DOHH2 (cell line): Measurements from ENCODE around the gene TPX2.

Experiments used
- H3F3A ChIP-seq: fragments of 200-600 bp; sonication (generic), shearing (Covaris generic); 2 replicates; pipeline ENCODE4 v1.6.0; 2016; ENCODE audit warnings: antibody characterized with exemption, mild to moderate bottlenecking; ENCODE audit not compliant: control insufficient read depth, insufficient read depth
- H3K27ac ChIP-seq: fragments of 200-600 bp; sonication (generic); 2 replicates; pipeline ENCODE4 v1.5.1; 2014; ENCODE audit warnings: low read depth, mild to moderate bottlenecking, low read length, moderate library complexity
- H3K27me3 ChIP-seq: fragments of 200-600 bp; sonication (generic); 2 replicates; pipeline ENCODE4 v1.6.1; 2014; ENCODE audit warnings: mild to moderate bottlenecking, low read length, mixed read lengths; ENCODE audit not compliant: control insufficient read depth
- H3K36me3 ChIP-seq: fragments of 200-600 bp; sonication (generic); 2 replicates; pipeline ENCODE4 v1.6.1; 2014; ENCODE audit warnings: mild to moderate bottlenecking, low read length, moderate library complexity, mixed read lengths; ENCODE audit not compliant: control insufficient read depth
- H3K4me1 ChIP-seq: fragments of 200-600 bp; sonication (generic); 2 replicates; pipeline ENCODE4 v1.6.1; 2014; ENCODE audit warnings: mild to moderate bottlenecking, low read length, mixed read lengths; ENCODE audit not compliant: control insufficient read depth
- H3K4me2 ChIP-seq: fragments of 200-600 bp; sonication (generic); 2 replicates; pipeline ENCODE4 v1.6.0; 2014; ENCODE audit warnings: mild to moderate bottlenecking, low read length, moderate library complexity
- H3K4me3 ChIP-seq: fragments of 200-600 bp; sonication (generic); 2 replicates; pipeline ENCODE4 v1.5.1; 2014; ENCODE audit warnings: mild to moderate bottlenecking, low read length, mixed read lengths
- H3K79me2 ChIP-seq: fragments of 200-600 bp; sonication (generic); 2 replicates; pipeline ENCODE4 v1.6.1; 2014; ENCODE audit warnings: mild to moderate bottlenecking, low read length, mixed read lengths; ENCODE audit not compliant: control insufficient read depth
- H3K9me2 ChIP-seq: fragments of 200-600 bp; sonication (generic); replicated peaks from 2 replicates; pipeline ENCODE4 v1.6.1; 2014; ENCODE audit warnings: mild to moderate bottlenecking, low read length, mixed read lengths; ENCODE audit not compliant: control insufficient read depth
- H3K9me3 ChIP-seq: fragments of 200-600 bp; sonication (generic); 2 replicates; pipeline ENCODE4 v1.6.1; 2014; ENCODE audit warnings: antibody characterized with exemption, low read length, mixed read lengths; ENCODE audit not compliant: control insufficient read depth, insufficient read depth
- H4K20me1 ChIP-seq: fragments of 200-600 bp; sonication (generic); 2 replicates; pipeline ENCODE4 v1.6.0; 2014; ENCODE audit warnings: low read depth, mild to moderate bottlenecking, antibody characterized with exemption, low read length, moderate library complexity; ENCODE audit not compliant: control insufficient read depth, insufficient read depth
- EZH2phosphoT487 ChIP-seq: fragments of 200-600 bp; sonication (generic); IDR thresholded peaks from 2 replicates; pipeline ENCODE4 v1.6.1; 2017; ENCODE audit warnings: borderline replicate concordance, mild to moderate bottlenecking, antibody characterized with exemption, low read length, moderate library complexity, mixed read lengths
- TF ChIP-seq, protein P1 (sequence below): fragments of 200-600 bp; sonication (generic); IDR thresholded peaks from one replicate; pipeline ENCODE4 v1.5.1; 2014; ENCODE audit warnings: antibody characterized with exemption, mild to moderate bottlenecking, low read depth, low read length; ENCODE audit not compliant: poor library complexity, severe bottlenecking

Gene TPX2

GRCh38 chr20:31790401-31790800 is 51.3 kb downstream of the TPX2 start:
- H4K20me1 ChIP-seq = no peaks in the 10 kb centered on the region; the same call in 1 of the 2 replicates
- H3K27me3 ChIP-seq = no peaks in the 10 kb centered on the region
- no peak overlapping the region for H3K4me2 ChIP-seq
- H3K27ac ChIP-seq = no peak overlapping the region
- H3K9me2 ChIP-seq = no peaks in the 10 kb centered on the region
- no peak overlapping the region for H3K4me3 ChIP-seq
- H3K4me1 ChIP-seq = no peaks in the 10 kb centered on the region
- no peaks in the 10 kb centered on the region for H3K9me3 ChIP-seq
- H3K79me2 ChIP-seq = no peaks in the 10 kb centered on the region
- TF ChIP-seq, protein P1, sequence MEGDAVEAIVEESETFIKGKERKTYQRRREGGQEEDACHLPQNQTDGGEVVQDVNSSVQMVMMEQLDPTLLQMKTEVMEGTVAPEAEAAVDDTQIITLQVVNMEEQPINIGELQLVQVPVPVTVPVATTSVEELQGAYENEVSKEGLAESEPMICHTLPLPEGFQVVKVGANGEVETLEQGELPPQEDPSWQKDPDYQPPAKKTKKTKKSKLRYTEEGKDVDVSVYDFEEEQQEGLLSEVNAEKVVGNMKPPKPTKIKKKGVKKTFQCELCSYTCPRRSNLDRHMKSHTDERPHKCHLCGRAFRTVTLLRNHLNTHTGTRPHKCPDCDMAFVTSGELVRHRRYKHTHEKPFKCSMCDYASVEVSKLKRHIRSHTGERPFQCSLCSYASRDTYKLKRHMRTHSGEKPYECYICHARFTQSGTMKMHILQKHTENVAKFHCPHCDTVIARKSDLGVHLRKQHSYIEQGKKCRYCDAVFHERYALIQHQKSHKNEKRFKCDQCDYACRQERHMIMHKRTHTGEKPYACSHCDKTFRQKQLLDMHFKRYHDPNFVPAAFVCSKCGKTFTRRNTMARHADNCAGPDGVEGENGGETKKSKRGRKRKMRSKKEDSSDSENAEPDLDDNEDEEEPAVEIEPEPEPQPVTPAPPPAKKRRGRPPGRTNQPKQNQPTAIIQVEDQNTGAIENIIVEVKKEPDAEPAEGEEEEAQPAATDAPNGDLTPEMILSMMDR = no peak
- TF ChIP-seq EZH2phosphoT487 = no peak
- H3K36me3 ChIP-seq = peaks cover 91% of the 10 kb centered on the region
- 0 out of 2 replicates have a peak, but pooled peaks cover 5% of the 10 kb centered on the region for H3F3A ChIP-seq

DNA sequence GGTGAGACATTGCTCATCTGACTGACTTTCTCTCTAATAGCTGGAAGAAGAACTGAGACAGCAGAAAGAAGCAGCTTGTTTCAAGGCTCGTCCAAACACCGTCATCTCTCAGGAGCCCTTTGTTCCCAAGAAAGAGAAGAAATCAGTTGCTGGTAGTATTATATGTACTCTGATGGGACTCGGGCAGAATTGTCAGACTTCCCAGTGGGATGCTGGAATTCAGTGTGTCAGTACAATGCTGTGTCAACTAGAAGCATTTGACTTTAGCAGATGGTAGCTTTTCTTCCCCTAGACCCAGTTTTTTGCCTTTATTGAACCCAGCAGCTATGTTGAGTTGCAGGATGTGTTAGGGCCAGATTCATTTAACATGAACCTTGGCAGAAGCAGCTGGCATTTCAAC is 58.3 kb downstream of the TPX2 start:
- Histone ChIP-seq H3K27me3 (no peaks in the 10 kb centered on the region), H4K20me1 (no peaks in the 10 kb centered on the region), H3F3A (peaks cover 3% of the 10 kb centered on the region; the same call in 1 of the 2 replicates), H3K4me1 (no peaks in the 10 kb centered on the region), H3K79me2 (no peaks in the 10 kb centered on the region), H3K9me2 (no peaks in the 10 kb centered on the region), H3K9me3 (no peaks in the 10 kb centered on the region), H3K27ac (no peak overlapping the region), H3K36me3 (peaks cover 89% of the 10 kb centered on the region), H3K4me3 (no peak overlapping the region), H3K4me2 (no peak overlapping the region)
- no peak for TF ChIP-seq EZH2phosphoT487
- TF ChIP-seq, protein P1 = no peak

GRCh38 chr20:31801508-31801907 is 62.4 kb downstream of the TPX2 start:
- H3K27me3 ChIP-seq = no peaks in the 10 kb centered on the region
- H3K4me2 ChIP-seq = no peak overlapping the region
- H3K36me3 ChIP-seq = peaks cover 79% of the 10 kb centered on the region
- H3K27ac ChIP-seq = no peak overlapping the region
- no peaks in the 10 kb centered on the region for H3K9me3 ChIP-seq
- no peak overlapping the region for H3K4me3 ChIP-seq
- no peak for TF ChIP-seq EZH2phosphoT487
- TF ChIP-seq, protein P1 = no peak
- no peaks in the 10 kb centered on the region for H3K4me1 ChIP-seq
- H3F3A ChIP-seq = peaks cover 3% of the 10 kb centered on the region; the same call in 1 of the 2 replicates
- H4K20me1 ChIP-seq = no peaks in the 10 kb centered on the region
- no peaks in the 10 kb centered on the region for H3K79me2 ChIP-seq
- H3K9me2 ChIP-seq = no peaks in the 10 kb centered on the region
